Loucy (cell line): ENCODE data around the gene ADCY2.

Experiments used
- H2AFZ ChIP-seq: fragments of 200-600 bp; sonication (generic); 2 replicates; pipeline ENCODE4 v1.6.0; 2016; ENCODE audit warnings: antibody characterized with exemption, mild to moderate bottlenecking, low read length, moderate library complexity
- H3F3A ChIP-seq: fragments of 200-600 bp; 2 replicates; pipeline ENCODE4 v1.6.0; 2016; ENCODE audit warnings: antibody characterized with exemption, low read depth, mild to moderate bottlenecking
- H3K27me3 ChIP-seq: fragments of 200-600 bp; sonication (generic); 2 replicates; pipeline ENCODE4 v1.6.1; 2014; ENCODE audit warnings: low read length, mild to moderate bottlenecking; ENCODE audit not compliant: insufficient read depth, poor library complexity, severe bottlenecking
- H3K36me3 ChIP-seq: fragments of 200-600 bp; sonication (generic); 2 replicates; pipeline ENCODE4 v1.6.1; 2016; ENCODE audit warnings: low read length; ENCODE audit not compliant: insufficient read depth
- H3K4me1 ChIP-seq: fragments of 200-600 bp; sonication (generic); 2 replicates; pipeline ENCODE4 v1.5.1; 2014; ENCODE audit warnings: low read length, mild to moderate bottlenecking; ENCODE audit not compliant: insufficient read depth, poor library complexity, severe bottlenecking
- H3K4me2 ChIP-seq: fragments of 200-600 bp; sonication (generic); 2 replicates; pipeline ENCODE4 v1.6.0; 2014; ENCODE audit warnings: antibody characterized with exemption, low read length, low read depth, mild to moderate bottlenecking; ENCODE audit not compliant: poor library complexity, severe bottlenecking
- H3K4me3 ChIP-seq: fragments of 200-600 bp; sonication (generic); 2 replicates; pipeline ENCODE4 v1.5.1; 2014; ENCODE audit warnings: low read length, mild to moderate bottlenecking, mixed read lengths; ENCODE audit not compliant: poor library complexity, severe bottlenecking
- H3K79me2 ChIP-seq: fragments of 200-600 bp; sonication (generic); 2 replicates; pipeline ENCODE4 v1.6.1; 2014; ENCODE audit warnings: low read length; ENCODE audit not compliant: insufficient read depth
- H3K9ac ChIP-seq: fragments of 200-600 bp; sonication (generic); 2 replicates; pipeline ENCODE4 v1.6.0; 2014; ENCODE audit warnings: mild to moderate bottlenecking, low read depth, low read length, moderate library complexity; ENCODE audit not compliant: poor library complexity, severe bottlenecking
- H3K9me2 ChIP-seq: fragments of 200-600 bp; sonication (generic); replicated peaks from 2 replicates; pipeline ENCODE4 v1.6.1; 2016; ENCODE audit warnings: low read depth, low read length, mixed read lengths
- H3K9me3 ChIP-seq: fragments of 200-600 bp; sonication (generic); 2 replicates; pipeline ENCODE4 v1.6.1; 2014; ENCODE audit warnings: mild to moderate bottlenecking, antibody characterized with exemption, low read length, low read depth; ENCODE audit not compliant: insufficient read depth
- H4K20me1 ChIP-seq: fragments of 200-600 bp; sonication (generic); 2 replicates; pipeline ENCODE4 v1.6.0; 2014; ENCODE audit warnings: antibody characterized with exemption, low read length, mild to moderate bottlenecking; ENCODE audit not compliant: insufficient read depth, poor library complexity, severe bottlenecking
- CTCF ChIP-seq: fragments of 200-600 bp; sonication (generic); conservative IDR thresholded peaks from 2 replicates; pipeline ENCODE4 v1.5.1; 2014; ENCODE audit warnings: mild to moderate bottlenecking, antibody characterized with exemption, low read length
- EZH2phosphoT487 ChIP-seq: fragments of 200-600 bp; IDR thresholded peaks from 2 replicates; pipeline ENCODE4 v1.6.1; 2018; ENCODE audit warnings: antibody characterized with exemption, mild to moderate bottlenecking, moderate library complexity, borderline replicate concordance

ADCY2 gene

GRCh38 chr5:7488734-7489133 is 92.8 kb downstream of the ADCY2 start:
- TF ChIP-seq CTCF (no peak), EZH2phosphoT487 (no peak)
- Histone ChIP-seq H3K27me3 (peaks cover 5% of the 10 kb centered on the region), H3K9me3 (no peaks in the 10 kb centered on the region), H3F3A (no peaks in the 10 kb centered on the region), H3K36me3 (no peaks in the 10 kb centered on the region), H3K9ac (no peak overlapping the region), H3K4me1 (no peaks in the 10 kb centered on the region), H3K4me2 (no peak overlapping the region), H4K20me1 (no peaks in the 10 kb centered on the region), H3K9me2 (no peaks in the 10 kb centered on the region), H3K4me3 (no peak overlapping the region), H2AFZ (no peak overlapping the region), H3K79me2 (no peaks in the 10 kb centered on the region)

GRCh38 chr5:7492371-7492770 is 96.4 kb downstream of the ADCY2 start:
- TF ChIP-seq CTCF (no peak), EZH2phosphoT487 (no peak)
- Histone ChIP-seq H3K4me3 (no peak overlapping the region), H3K9me3 (no peaks in the 10 kb centered on the region), H3K4me2 (no peak overlapping the region), H3F3A (no peaks in the 10 kb centered on the region), H2AFZ (no peak overlapping the region), H3K27me3 (peaks cover 5% of the 10 kb centered on the region), H3K36me3 (no peaks in the 10 kb centered on the region), H3K9ac (no peak overlapping the region), H4K20me1 (no peaks in the 10 kb centered on the region), H3K9me2 (no peaks in the 10 kb centered on the region), H3K4me1 (no peaks in the 10 kb centered on the region), H3K79me2 (no peaks in the 10 kb centered on the region)

- H4K20me1 ChIP-seq: no peaks in the 10 kb centered on the region
- no peak overlapping the region for H3K4me3 ChIP-seq
- no peaks in the 10 kb centered on the region for H3K9me2 ChIP-seq
- no peak overlapping the region for H3K4me2 ChIP-seq
- no peaks in the 10 kb centered on the region for H3K79me2 ChIP-seq
- no peaks in the 10 kb centered on the region for H3K36me3 ChIP-seq
- H3K27me3 ChIP-seq: peaks cover 5% of the 10 kb centered on the region
- H3K4me1 ChIP-seq: no peaks in the 10 kb centered on the region
- H3K9ac ChIP-seq: no peak overlapping the region
- TF ChIP-seq EZH2phosphoT487: no peak
- no peak for TF ChIP-seq CTCF
- H3F3A ChIP-seq: no peaks in the 10 kb centered on the region
- no peaks in the 10 kb centered on the region for H3K9me3 ChIP-seq
- no peak overlapping the region for H2AFZ ChIP-seq
Measured at GRCh38 chr5:7493081-7493480, 97.1 kb downstream of the ADCY2 start.
